Astrocyte of the cerebellum (primary cell): ENCODE results near the gene CD164.

Source experiments
- DNase-seq: peaks from one replicate; pipeline ENCODE4 v3.0.0-alpha.2; 2011; ENCODE audit warnings: low read depth
- H3K4me3 ChIP-seq: 2 replicates; pipeline ENCODE4 v1.5.1; 2011; ENCODE audit warnings: mild to moderate bottlenecking, low read depth, low read length, moderate library complexity
- in situ Hi-C: cut with HindIII; loops from 2 replicates; pipeline ENCODE4 v1.10.0; 2017; ENCODE audit warnings: low sequenced_read_pairs
- TF ChIP-seq, protein P1 (sequence below): IDR thresholded peaks from 2 replicates; pipeline ENCODE4 v1.5.1; 2012; ENCODE audit warnings: low read length, low read depth, moderate library complexity, mild to moderate bottlenecking; ENCODE audit errors: missing control alignments

CD164 gene

DNA sequence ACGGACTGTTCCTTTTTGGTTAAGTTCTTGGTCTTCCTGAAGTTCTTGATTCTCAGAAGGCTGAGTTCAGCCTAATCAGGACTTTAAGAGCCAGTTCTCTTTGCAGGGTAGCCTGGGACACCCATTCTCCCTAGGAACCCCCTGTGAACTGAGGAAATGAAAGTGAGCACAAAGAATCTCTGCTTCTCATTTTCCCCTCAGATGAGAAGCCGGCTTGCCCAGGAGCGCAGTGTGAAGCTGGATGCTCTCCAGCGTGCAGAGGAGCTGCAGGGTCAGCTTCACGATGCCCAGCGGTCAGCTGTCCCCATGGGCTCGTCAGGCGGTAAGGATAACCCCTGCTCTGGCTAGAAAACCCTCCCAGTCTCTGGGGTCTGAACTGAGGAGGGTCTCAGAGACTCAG lies 34.0 kb downstream of the CD164 start:
- no peak for DNase-seq
- no peak overlapping the region for H3K4me3 ChIP-seq
- in situ Hi-C loops = no loop called here
- TF ChIP-seq, protein P1, sequence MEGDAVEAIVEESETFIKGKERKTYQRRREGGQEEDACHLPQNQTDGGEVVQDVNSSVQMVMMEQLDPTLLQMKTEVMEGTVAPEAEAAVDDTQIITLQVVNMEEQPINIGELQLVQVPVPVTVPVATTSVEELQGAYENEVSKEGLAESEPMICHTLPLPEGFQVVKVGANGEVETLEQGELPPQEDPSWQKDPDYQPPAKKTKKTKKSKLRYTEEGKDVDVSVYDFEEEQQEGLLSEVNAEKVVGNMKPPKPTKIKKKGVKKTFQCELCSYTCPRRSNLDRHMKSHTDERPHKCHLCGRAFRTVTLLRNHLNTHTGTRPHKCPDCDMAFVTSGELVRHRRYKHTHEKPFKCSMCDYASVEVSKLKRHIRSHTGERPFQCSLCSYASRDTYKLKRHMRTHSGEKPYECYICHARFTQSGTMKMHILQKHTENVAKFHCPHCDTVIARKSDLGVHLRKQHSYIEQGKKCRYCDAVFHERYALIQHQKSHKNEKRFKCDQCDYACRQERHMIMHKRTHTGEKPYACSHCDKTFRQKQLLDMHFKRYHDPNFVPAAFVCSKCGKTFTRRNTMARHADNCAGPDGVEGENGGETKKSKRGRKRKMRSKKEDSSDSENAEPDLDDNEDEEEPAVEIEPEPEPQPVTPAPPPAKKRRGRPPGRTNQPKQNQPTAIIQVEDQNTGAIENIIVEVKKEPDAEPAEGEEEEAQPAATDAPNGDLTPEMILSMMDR = no peak

DNA sequence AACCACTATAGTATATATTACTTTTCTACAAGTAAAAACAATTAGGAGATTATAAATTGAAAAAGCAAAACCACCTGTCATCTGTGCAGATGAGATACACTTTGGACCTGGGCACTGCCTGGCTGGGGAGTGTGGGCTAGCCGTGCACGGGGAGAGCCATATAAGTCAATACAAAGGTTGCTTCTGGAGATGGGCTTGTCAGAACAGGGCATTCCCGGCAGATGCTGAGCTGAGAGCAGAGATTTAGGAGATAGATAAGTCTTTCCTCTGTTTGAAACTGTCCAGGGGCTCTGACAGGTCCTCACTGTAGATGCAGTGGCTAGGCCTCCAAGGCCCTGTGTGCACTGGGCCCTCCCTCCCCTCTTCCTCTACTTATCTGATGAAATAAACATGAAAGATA lies 34.5 kb downstream of the CD164 start:
- no peak overlapping the region for H3K4me3 ChIP-seq
- in situ Hi-C loops = no loop called here
- TF ChIP-seq, protein P1 = no peak
- no peak for DNase-seq

- H3K4me3 ChIP-seq = no peak overlapping the region
- in situ Hi-C loops = no loop called here
- TF ChIP-seq, protein P1 = no peak
- no peak for DNase-seq
These were observed 36.3 kb downstream of the CD164 start for GRCh38 chr6:109345986-109346385.

DNA sequence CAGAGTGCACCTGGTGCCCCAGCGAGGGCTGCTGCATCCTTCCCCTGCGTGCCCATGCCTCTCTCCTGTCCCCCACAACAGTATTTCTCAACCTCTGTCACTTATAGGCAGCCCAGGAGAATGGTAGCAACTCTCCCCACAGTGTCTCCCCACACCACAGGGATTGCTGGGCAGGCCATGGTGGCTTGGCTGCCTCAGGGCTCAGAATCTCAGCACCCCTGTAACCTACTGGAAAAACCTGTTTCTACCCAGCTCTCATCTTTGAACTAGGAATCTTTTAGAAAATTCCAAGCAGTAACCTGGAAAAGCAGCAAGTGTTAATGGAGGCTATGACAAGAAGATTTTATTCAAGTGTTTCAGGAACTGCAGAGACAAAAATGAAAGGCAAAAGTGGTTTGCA lies 38.0 kb downstream of the CD164 start:
- no peak overlapping the region for H3K4me3 ChIP-seq
- TF ChIP-seq, protein P1 = no peak
- in situ Hi-C loops = no loop called here
- no peak for DNase-seq

DNA sequence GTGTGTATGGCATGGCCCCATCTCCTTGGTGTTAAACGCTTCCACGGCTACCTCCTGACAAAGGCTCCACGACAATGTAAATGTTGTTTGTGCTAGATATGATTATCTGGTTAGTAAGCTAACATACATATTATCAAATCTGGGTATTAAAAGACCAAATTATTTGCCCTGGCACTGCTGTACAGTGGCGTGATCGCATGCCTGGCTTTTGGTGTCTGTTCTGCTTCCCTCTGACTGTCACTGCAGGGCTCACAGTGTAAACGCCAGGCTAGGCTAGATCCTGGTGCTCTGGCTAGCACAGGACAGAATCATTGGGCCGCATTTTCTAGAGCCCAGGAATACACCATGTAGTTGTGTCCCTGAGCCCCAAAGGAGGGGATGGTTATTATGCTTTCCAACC lies 38.7 kb downstream of the CD164 start:
- no peak overlapping the region for H3K4me3 ChIP-seq
- in situ Hi-C loops = no loop called here
- TF ChIP-seq, protein P1 = no peak
- DNase-seq = no peak

- TF ChIP-seq, protein P1 = no peak
- DNase-seq = no peak
- no peak overlapping the region for H3K4me3 ChIP-seq
- in situ Hi-C loops = no loop called here
These were observed 39.4 kb downstream of the CD164 start for GRCh38 chr6:109342911-109343310.

DNA sequence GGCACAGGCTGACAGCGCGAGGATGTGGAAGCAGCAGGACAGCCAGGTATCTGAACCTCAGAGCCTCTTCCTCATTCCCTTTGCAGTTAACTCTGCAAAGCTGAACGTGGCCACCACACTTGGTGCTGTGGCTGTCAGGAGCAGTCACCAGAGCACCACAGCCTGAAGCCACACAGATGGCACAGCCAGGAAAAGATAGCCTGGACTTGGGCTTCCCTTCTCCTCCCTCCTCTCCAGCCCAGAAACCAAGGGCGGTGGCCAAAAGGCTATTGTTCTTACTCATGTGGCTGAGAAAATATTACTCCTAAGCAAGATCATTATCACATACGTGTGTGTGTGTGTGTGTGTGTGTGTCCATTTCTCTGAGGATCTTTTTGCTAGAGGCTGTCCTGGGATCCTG lies 39.8 kb downstream of the CD164 start:
- no peak for DNase-seq
- in situ Hi-C loops = no loop called here
- TF ChIP-seq, protein P1 = no peak
- no peak overlapping the region for H3K4me3 ChIP-seq
